K562 (cell line): ENCODE results near the gene H3-3A. TPM values are rescaled to one million over a fixed set of nuclear protein-coding genes. Genes with fewer than 3 reads are reported as not detected.

Experiments
- CSDE1 ChIP-seq, 2 experiments: fragments of 450-650 bp; IDR thresholded peaks; 2 replicates each; pipeline ENCODE4 v1.6.1; 2016; ENCODE audit warnings: mild to moderate bottlenecking in 1 of 2
- ETV1 ChIP-seq: fragments of 450-650 bp; conservative IDR thresholded peaks from 2 replicates; pipeline ENCODE4 v1.6.1; 2016; ENCODE audit warnings: missing genetic modification characterization, control low read depth, low read depth, missing compliant biosample characterization
- FOXK2 ChIP-seq, 2 experiments: fragments of 450-650 bp; IDR thresholded peaks in 1 of 2; conservative IDR thresholded peaks in 1 of 2; 2 replicates each; pipeline ENCODE4 v1.6.1; 2016; ENCODE audit warnings: low read depth in 2 of 2, mild to moderate bottlenecking in 1 of 2
- FOXM1 ChIP-seq, 2 experiments: fragments of 450-650 bp in 1 of 2; sonication (generic) in 1 of 2; formaldehyde crosslinking in 1 of 2; IDR thresholded peaks; 2 replicates each; pipeline versions ENCODE4 v1.6.1 to v1.9.0; 2017 to 2022; ENCODE audit warnings: low read depth in 2 of 2, mild to moderate bottlenecking in 2 of 2, missing genetic modification reagents in 1 of 2, moderate library complexity in 1 of 2
- HMG20A ChIP-seq: fragments of 450-650 bp; formaldehyde crosslinking; conservative IDR thresholded peaks from 2 replicates; pipeline ENCODE4 v1.4.0; 2020; ENCODE audit warnings: mild to moderate bottlenecking, mixed read lengths
- HNRNPK ChIP-seq: fragments of 200-400 bp; formaldehyde crosslinking; IDR thresholded peaks from one replicate; pipeline ENCODE4 v1.6.1; 2018; ENCODE audit warnings: mild to moderate bottlenecking, low read depth, low read length; ENCODE audit not compliant: poor library complexity, severe bottlenecking
- POLR2H ChIP-seq: IDR thresholded peaks from 2 replicates; pipeline ENCODE4 v1.6.1; 2016; ENCODE audit warnings: missing genetic modification characterization, low read depth, mild to moderate bottlenecking, control low read depth, missing compliant biosample characterization, moderate library complexity
- RHOXF2B ChIP-seq: fragments of 250-450 bp; sonication (Bioruptor Pico); conservative IDR thresholded peaks from 2 replicates; pipeline ENCODE4 v1.5.1; 2021
- SIRT6 ChIP-seq: IDR thresholded peaks from one replicate; pipeline ENCODE4 v1.6.1; 2012; ENCODE audit warnings: low read depth, mild to moderate bottlenecking, control low read depth, inconsistent platforms, low read length, moderate library complexity
- polyA plus RNA-seq, 8 experiments: library from polyadenylated mRNA; depleted of rRNA in 4 of 8; stranded (reverse) in 5 of 8; unstranded in 3 of 8; fragments of >200 nt; fragmentation: Nextera tagmentation in 2 of 8; fragmentation: Illumina TruSeq in 1 of 8; extraction: Ambion mirVana in 2 of 8; extraction: Trizol in 1 of 8; gene quantifications; 2 replicates each; pipeline versions ENCODE4 v1.2.1 to v1.2.3, GENCODE V29; 2011 to 2014; ENCODE audit warnings: inconsistent platforms in 1 of 8, missing spikeins in 1 of 8
- total RNA-seq, 7 experiments: library from RNA; depleted of rRNA in 6 of 7; stranded (reverse); fragments of >200 nt in 6 of 7; fragmentation: Illumina TruSeq in 2 of 7; extraction: Trizol in 2 of 7; gene quantifications; 2 replicates each; pipeline versions ENCODE4 v1.2.1 to v1.2.3, GENCODE V29; 2011 to 2021; ENCODE audit warnings: low replicate concordance in 1 of 7
- TF ChIP-seq, protein P1 (sequence below), 2 experiments: fragments of 450-650 bp; formaldehyde crosslinking in 1 of 2; IDR thresholded peaks; 2 replicates each; pipeline versions ENCODE4 v1.4.0 to v1.6.1; 2014 to 2020; ENCODE audit warnings: mild to moderate bottlenecking in 2 of 2, borderline replicate concordance in 1 of 2, low read depth in 1 of 2
- TF ChIP-seq, protein P2 (sequence below): fragments of 450-650 bp; IDR thresholded peaks from 2 replicates; pipeline ENCODE4 v1.6.1; 2016
- TF ChIP-seq, protein P3 (sequence below): sonication (generic); formaldehyde crosslinking; IDR thresholded peaks from 2 replicates; pipeline ENCODE4 v1.8.1; 2023; ENCODE audit warnings: mild to moderate bottlenecking, missing genetic modification reagents
- TF ChIP-seq, protein P4 (sequence below): fragments of 450-650 bp; formaldehyde crosslinking; IDR thresholded peaks from 2 replicates; pipeline ENCODE4 v1.4.0; 2020; ENCODE audit warnings: mild to moderate bottlenecking
- TF ChIP-seq, protein P5 (sequence below): fragments of 450-650 bp; formaldehyde crosslinking; IDR thresholded peaks from 2 replicates; pipeline ENCODE4 v1.4.0; 2020; ENCODE audit warnings: mild to moderate bottlenecking, mixed read lengths

H3-3A gene
- total and polyA plus RNA-seq, 9 of the 15 experiments (the other 6 are each of a cell fraction or from before 2014, with no cell fraction given) = 426 to 1,083 (median 591) TPM

DNA sequence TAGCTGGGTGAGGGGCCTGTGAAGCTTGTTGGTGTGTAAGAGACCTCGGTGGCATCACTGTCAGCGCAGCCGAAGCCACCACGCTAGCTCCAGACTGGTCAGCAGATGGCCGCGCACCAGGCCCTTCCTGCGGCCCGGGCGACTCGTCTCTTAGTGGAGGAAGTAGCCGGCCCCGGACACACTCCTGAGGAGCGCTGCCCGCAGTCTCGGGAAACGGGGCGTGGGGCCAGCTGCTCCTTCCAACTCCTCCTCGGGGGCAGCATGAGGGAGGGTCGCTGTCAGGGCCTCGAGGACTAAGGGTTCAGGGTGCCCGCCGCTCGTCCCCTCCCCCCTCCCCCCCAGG lies 20.4 kb downstream of the H3-3A start (continued):
- TF ChIP-seq, protein P1, sequence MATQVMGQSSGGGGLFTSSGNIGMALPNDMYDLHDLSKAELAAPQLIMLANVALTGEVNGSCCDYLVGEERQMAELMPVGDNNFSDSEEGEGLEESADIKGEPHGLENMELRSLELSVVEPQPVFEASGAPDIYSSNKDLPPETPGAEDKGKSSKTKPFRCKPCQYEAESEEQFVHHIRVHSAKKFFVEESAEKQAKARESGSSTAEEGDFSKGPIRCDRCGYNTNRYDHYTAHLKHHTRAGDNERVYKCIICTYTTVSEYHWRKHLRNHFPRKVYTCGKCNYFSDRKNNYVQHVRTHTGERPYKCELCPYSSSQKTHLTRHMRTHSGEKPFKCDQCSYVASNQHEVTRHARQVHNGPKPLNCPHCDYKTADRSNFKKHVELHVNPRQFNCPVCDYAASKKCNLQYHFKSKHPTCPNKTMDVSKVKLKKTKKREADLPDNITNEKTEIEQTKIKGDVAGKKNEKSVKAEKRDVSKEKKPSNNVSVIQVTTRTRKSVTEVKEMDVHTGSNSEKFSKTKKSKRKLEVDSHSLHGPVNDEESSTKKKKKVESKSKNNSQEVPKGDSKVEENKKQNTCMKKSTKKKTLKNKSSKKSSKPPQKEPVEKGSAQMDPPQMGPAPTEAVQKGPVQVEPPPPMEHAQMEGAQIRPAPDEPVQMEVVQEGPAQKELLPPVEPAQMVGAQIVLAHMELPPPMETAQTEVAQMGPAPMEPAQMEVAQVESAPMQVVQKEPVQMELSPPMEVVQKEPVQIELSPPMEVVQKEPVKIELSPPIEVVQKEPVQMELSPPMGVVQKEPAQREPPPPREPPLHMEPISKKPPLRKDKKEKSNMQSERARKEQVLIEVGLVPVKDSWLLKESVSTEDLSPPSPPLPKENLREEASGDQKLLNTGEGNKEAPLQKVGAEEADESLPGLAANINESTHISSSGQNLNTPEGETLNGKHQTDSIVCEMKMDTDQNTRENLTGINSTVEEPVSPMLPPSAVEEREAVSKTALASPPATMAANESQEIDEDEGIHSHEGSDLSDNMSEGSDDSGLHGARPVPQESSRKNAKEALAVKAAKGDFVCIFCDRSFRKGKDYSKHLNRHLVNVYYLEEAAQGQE (IDR thresholded peaks at IDR 0.05; ENCODE audit: borderline replicate concordance) = no peak
- TF ChIP-seq, protein P1 (CRISPR knock-in tag; IDR thresholded peaks at IDR 0.05; ENCODE audit: low read depth) = no peak
- TF ChIP-seq POLR2H (tag) = no peak
- TF ChIP-seq, protein P2, sequence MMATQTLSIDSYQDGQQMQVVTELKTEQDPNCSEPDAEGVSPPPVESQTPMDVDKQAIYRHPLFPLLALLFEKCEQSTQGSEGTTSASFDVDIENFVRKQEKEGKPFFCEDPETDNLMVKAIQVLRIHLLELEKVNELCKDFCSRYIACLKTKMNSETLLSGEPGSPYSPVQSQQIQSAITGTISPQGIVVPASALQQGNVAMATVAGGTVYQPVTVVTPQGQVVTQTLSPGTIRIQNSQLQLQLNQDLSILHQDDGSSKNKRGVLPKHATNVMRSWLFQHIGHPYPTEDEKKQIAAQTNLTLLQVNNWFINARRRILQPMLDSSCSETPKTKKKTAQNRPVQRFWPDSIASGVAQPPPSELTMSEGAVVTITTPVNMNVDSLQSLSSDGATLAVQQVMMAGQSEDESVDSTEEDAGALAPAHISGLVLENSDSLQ = no peak
- TF ChIP-seq FOXK2 (conservative IDR thresholded peaks at IDR 0.05 in 1 of 2, IDR thresholded peaks at IDR 0.05 in 1 of 2; ENCODE audit: low read depth in 2 of 2) = no peak
- TF ChIP-seq, protein P3, sequence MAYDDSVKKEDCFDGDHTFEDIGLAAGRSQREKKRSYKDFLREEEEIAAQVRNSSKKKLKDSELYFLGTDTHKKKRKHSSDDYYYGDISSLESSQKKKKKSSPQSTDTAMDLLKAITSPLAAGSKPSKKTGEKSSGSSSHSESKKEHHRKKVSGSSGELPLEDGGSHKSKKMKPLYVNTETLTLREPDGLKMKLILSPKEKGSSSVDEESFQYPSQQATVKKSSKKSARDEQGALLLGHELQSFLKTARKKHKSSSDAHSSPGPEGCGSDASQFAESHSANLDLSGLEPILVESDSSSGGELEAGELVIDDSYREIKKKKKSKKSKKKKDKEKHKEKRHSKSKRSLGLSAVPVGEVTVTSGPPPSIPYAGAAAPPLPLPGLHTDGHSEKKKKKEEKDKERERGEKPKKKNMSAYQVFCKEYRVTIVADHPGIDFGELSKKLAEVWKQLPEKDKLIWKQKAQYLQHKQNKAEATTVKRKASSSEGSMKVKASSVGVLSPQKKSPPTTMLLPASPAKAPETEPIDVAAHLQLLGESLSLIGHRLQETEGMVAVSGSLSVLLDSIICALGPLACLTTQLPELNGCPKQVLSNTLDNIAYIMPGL (CRISPR knock-in tag) = no peak
- TF ChIP-seq HMG20A (CRISPR knock-in tag) = no peak
- peak; percentile 34; the same call in 1 of the 2 replicates for TF ChIP-seq ETV1 (tag)
- TF ChIP-seq, protein P4, sequence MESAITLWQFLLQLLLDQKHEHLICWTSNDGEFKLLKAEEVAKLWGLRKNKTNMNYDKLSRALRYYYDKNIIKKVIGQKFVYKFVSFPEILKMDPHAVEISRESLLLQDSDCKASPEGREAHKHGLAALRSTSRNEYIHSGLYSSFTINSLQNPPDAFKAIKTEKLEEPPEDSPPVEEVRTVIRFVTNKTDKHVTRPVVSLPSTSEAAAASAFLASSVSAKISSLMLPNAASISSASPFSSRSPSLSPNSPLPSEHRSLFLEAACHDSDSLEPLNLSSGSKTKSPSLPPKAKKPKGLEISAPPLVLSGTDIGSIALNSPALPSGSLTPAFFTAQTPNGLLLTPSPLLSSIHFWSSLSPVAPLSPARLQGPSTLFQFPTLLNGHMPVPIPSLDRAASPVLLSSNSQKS (CRISPR knock-in tag) = no peak
- no peak for TF ChIP-seq RHOXF2B (CRISPR knock-in tag)
- TF ChIP-seq, protein P5, sequence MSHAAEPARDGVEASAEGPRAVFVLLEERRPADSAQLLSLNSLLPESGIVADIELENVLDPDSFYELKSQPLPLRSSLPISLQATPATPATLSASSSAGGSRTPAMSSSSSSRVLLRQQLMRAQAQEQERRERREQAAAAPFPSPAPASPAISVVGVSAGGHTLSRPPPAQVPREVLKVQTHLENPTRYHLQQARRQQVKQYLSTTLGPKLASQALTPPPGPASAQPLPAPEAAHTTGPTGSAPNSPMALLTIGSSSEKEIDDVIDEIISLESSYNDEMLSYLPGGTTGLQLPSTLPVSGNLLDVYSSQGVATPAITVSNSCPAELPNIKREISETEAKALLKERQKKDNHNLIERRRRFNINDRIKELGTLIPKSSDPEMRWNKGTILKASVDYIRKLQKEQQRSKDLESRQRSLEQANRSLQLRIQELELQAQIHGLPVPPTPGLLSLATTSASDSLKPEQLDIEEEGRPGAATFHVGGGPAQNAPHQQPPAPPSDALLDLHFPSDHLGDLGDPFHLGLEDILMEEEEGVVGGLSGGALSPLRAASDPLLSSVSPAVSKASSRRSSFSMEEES (CRISPR knock-in tag) = no peak
- no peak for TF ChIP-seq HNRNPK
- no peak for TF ChIP-seq CSDE1 (IDR thresholded peaks at IDR 0.05)
- no peak for TF ChIP-seq SIRT6
- no peak for TF ChIP-seq FOXM1 (IDR thresholded peaks at IDR 0.05; ENCODE audit: low read depth)
- 0 out of 2 replicates have a peak, but pooled peaks have one; percentile 46 for TF ChIP-seq FOXM1 (CRISPR knock-in tag; IDR thresholded peaks at IDR 0.05; ENCODE audit: low read depth)
